ENCODE results near the gene ARHGAP28.

ARHGAP28 gene

DNA sequence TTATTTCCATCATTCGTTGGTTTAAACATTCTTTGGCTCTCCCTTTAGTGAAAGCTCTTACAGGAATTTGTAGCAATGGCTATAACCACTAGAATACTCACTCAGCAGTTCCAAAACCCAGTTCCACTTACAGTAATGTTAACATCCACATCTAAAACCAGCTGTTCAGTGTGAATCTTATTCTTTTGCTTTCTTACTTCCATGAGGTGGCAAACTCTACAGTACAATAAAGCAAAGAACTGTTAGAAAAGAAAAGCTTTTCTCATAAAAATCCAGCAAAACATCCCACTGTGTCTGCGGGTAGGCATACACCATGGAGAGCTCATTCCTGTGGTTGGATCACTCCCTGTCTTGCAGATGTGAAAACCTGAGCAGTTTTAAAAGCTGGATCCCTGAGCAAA, 147.1 kb downstream of the ARHGAP28 start:
- no peak for DNase-seq

DNA sequence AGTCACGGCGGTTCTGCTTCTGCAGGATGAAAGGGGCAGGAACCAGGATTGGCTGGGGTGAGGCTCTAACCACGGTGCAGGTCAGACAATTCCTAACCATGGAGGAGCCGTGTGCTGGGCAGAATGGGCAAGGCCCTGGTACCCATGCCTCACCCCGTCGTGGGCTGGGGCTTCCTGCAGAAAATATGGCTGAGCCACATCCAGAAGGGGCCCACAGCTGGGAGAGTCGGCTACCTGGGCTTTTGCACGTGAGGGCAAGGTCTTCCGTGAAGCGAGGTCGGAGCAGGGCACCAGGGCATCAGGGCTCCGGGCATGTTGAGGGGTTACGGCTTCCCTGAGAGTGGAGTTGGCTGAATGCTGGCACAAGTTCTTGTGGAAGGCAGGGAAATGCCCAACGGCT, 147.8 kb downstream of the ARHGAP28 start:
- no peak for DNase-seq

DNA sequence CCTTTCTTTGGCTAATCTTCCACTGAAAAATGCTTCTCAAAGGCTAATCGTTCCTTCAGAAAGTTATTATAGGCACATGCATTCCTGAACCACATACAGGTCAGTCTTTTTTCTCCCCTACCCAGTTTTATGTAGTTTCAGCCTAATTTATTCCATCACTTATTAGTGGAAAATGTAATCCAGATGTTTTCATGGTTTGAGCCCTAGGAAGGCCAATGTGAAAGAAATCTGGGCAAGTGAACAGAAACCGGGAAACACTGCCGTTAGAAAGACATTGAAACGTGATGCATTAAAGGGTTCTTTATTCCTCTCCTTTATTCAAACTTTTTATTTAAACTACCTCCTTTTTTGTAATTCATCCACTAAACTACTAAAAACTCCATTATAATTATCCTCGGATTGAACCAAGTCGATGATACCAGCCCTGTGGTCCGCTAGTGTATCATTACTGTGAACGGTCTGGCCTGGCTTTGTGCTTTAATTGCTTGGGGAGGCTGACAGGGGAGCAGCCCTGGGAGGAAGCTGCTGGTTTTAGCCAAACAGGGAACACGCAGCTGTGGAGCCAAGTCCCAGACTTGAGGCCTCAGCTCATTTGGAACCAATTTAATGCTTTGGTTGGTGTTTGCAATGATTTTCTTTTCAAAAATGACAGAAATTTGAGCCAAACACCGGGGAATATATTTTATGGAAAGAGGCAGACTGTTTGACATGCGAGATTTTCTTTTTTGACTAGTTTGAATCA, 149.2 kb downstream of the ARHGAP28 start:
- DNase-seq, result no peak

DNA sequence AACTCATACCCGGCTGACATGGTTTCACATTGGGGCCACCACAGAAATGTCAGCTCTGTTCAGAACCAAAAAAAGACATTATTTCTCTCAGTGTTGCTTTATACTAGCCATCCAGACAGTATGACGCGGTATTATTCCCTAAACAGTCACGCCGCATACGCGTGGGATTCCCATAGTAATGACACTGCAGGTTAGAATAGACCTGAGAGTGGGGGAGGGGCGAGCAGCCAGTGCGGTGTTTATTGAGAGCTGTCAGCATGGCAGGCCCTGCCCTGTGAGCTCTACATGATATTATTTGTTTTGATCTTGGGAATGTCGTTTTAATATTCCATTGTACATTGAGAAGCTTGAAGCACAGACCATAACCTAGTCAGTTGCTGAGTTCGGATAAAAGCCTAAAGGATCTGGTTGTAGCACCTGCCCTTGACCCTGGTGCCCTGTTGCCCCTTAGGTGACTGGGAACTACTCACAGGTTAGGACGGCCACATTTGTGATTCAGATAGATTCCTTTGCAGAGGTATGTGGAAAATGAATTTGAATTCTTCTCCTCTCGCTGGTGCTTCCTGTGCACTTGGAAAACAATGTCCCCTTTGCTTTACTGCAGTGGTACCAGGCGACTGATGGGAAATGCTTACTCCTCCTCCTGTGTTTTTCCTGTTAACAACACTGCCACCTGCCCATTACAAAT, 150.1 kb downstream of the ARHGAP28 start:
- no peak for DNase-seq

DNA sequence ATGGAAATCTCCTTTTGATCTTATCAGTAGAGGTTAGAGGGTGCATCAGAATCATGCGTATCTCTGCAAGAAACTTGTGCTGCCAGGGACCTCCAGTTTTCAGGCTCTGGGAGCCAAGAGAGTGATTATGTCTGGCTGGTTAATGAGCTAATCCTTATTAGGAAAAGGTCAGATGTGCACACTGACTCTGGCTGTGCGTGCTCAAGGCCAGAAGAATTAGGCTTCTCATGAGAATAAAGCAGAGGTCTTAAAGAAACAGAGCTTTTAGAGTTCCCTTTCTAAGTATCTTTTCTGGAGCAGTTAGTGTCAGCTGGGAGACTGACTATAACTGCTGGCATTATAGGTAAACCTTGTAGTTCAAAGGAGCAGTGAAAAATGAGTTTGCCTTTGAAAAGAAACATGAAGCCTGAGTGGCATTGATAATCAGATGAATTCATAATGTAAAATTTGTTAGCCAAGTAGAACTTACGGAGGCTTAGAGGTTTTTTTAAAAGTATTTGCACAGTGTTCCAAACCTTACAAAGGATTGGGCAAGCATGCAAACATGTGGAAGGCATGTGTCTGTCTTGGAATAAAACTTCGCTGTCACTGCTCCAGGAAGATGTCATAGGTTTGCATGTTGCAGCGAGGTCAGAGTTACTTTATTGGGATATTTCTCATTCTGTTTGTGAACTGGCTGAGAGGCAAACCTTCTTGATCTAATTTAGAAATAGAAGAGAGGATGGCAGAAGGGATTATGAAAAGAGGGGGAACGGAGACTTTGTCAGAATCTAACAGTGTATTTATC, 151.7 kb downstream of the ARHGAP28 start:
- no peak for DNase-seq

DNA sequence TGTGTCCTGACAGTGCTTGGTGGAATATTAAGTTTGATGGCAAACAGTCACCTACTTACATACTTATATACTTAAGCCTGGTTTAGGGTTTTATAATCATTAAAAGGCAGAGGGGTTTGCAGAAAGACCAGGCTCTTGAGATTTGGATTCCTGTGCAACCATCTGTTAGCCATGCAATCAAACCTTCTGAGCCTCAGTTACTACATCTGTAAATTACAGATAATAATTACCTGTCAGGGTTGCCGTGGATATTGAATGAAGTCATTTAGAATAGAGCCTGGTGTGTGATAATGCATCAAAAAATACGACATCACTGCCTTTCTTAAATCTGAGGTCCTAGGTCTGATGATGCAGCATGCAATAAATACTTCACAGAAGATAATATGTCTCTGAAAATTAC, 152.9 kb downstream of the ARHGAP28 start:
- no peak for DNase-seq

DNA sequence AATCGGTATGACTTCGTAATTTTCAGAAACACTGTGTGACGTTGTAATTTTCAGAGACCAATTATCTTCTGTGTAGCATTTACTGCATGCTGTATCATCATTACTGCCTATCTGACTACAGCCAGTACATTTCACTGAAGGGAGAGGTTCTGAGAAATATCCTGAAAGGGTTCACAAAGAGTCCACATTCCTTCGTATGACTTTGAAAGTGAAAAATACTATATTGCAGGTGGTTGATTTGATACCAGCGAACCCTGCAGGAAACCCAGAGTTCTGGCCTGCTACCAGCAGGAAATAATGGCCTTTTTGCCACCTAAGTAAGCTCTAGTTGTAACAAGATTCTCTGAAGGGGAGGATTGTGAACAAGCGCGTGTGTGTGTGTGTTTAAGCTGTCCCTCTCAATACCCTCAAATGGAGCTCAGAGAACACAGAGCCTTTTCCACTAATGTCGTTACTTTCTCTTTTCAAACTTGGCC, 155.5 kb downstream of the ARHGAP28 start:
- DNase-seq, result no peak

DNA sequence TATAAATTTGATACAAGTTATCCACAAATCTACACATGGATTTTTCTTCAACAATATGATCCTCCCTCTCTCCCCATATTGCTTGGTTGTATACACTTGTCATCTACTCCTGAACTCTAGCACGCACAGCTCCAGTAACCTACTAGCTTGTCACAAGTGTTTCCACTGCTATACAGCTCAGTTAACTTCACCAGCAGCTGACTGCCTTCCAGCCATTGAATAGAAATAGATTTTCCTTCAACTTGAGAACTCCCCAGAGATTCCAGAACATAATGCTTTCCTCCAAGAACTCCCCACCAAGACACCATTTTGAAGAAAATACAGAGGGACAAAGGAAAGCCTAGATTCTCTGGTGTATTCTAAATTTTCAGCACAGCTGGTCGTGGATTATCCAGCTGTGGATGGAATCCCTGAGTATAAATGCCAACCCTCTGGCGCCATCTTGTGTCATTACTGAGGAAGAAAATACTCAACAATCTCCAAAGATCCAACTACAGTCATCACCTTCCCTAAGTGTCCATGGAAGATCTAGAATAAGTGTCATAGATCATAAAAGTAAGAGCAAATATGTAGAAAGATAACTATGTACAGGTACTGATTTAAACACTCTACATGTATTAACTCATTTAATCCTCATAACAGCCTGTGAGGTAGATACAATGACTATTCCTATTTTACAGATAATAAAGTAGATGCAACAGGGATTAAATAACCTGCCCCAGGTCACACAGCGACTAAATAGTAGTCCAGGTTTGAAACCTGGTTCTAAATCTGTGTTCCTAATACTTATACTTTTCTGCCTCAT, 156.7 kb downstream of the ARHGAP28 start:
- DNase-seq, result peak; percentile 71

DNA sequence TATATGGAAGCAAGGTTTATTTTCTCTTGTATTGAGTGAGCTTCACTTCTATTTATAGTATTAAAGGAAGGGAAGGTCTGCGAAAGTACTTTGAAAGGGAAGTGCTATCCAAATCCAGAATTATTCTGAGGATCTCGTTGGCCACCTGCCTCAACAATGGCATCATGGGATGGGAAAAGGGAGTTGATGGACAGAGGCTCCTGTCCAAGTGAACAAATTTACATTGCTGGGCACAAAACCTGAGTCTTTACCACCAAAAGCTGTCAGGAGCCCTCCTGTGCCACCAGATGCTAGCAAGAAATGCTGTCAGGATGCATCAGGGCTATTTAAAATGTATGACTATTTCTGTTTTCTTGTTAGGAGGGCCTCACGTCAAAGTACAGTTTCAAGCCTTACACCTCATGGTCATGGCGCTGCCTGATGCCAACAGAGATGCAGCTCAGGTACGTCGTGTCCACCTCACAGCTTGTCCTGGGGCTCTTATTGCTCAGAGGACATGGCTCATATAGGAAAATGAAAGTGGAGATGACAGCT, 157.3 kb downstream of the ARHGAP28 start:
- no peak for DNase-seq

DNA sequence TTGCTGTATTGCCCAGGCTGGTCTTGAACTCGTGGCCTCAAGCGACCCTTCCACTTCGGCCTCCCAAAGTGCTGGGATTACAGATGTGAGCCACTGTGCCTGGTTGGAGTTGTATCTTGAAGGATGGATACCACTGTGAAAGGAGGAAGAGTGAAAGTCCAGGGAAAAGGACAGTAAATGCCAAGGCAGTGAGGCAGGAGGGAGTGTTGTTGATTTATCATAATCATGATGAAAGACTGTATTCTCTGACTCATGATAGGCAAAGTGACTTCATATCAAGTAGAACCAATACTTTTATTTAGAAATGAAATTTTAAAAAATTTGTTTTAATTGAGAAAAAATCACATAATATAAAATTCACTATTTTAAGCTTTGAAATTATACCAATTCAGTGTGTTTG, 162.3 kb downstream of the ARHGAP28 start:
- no peak for DNase-seq

DNA sequence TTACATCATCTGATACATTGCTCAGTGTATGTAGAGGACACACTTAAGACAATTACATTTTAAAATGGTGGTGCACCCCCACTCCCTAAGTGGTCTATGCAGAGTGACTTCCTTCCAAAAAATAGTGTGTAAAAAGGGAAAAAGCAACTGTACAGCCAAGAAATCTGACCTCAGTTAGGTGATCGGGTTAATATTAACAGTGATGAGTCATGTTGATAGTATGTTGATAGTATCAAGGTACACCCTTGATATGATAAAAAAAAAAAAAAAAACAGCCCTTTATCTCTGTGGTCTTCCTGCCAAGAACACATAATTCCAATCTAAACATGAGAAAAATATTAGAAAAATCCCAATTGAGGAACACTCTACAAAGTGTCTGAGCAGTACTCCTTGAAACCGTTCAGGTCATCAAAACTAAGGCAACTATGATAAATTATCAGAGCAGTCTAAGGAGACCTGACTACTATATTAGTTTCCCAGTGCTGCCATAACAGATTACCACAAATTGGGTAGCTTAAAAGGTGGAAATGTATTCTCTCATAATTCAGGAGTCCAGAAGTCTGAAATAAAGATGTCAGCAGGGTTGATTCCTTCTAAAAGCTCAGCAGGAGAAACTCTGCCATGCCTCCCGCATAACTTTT, 171.9 kb downstream of the ARHGAP28 start:
- DNase-seq, result no peak

DNA sequence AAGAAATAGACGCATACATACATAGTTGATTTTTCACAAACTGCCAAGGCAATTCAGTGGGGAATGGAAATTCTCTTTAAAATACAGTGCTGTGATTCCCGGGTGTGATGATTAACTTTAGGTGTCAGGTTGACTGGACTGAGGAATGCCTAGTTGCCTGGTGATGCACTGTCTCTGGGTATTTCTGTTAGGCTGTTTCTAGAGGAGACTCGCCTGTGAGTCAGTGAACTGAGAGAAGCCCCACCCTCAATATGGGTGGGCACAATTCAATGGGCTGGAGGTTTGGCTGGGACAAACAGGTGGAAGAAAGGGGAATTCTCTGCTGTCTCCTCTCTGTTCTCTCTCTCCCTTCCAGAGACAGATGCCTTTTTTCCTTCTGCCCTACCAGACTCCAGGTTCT, 187.6 kb downstream of the ARHGAP28 start:
- DNase-seq, result no peak

DNA sequence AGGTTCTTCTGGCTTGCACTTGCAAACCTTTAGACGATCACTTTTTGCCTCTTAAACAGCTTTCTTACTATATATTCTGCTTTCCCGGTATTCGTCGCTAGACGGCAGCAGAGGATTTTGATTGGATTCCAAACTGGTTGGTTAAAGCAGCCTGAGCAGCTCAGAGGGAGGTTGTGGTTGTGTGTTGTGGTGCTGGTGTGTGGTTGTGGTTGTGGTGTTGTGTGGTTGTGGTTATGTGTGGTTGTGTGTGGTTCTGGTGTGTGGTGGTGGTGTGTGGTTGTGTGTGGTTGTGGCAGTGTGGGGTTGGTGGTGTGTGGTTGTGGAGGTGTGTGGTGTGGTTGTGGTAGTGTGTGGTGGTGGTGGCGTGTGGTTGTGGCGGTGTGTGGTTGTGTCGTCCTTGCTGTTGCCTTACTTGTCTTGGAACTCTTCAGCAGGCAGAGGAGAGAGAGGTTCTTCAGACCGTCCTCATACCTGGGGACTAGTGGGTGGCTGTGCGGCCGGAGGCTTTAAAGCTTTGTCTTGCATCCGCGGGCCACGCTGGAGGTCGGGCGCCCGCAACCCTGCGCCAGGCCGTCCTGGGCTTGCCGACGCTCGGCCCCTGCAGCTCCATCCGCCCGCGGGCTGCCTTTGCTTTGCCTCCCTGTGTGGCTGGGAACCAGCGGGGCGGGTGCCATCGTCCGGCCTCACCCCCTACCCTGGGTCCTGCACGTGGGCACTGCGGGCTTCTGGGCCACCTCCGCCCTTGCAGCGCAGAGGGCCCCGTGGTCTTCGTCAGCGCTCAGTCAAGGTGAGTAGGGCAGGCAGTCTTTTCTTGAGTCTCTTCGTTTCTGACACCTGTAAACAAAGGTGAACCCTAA, 190.8 kb downstream of the ARHGAP28 start:
- DNase-seq, result peak; percentile 32

DNA sequence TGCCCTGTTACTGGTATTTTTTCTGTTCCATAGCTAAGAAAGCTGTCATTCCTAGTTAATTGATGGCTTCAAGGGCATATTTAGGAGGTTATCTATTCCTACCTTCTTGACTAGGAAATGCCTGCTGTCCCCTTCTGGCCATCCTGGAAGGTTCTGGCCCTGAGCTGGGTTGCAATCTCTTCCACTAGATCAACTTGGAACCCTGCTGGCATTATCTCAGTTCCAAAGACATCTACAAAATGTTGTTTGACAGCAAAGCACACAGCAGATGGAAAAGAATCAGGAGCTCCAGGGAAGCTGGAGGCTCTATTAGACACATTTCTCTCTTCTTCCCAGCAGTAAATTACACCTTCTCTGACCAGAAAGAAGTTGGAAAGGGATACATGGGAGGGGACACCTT, 192.1 kb downstream of the ARHGAP28 start:
- no peak for DNase-seq

DNA sequence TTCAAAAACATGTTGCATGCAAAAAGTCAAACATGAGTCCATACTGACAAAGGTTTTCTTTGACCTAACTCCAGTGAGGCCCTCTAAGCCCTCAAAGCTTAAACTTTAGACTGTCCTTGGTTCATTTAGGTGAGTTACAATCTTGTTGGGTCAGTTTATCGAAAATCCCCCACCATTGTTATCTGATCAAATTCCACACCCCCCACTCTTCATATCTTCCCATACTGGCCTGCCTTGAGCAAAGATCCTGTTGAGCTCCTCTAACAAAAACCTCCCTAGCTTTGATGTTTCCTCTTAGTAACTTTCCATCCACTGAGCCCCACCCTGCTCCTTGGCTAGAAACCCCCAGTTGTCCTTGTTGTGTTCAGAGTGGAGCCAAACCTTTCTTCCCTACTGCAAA, 193.7 kb downstream of the ARHGAP28 start:
- no peak for DNase-seq

DNA sequence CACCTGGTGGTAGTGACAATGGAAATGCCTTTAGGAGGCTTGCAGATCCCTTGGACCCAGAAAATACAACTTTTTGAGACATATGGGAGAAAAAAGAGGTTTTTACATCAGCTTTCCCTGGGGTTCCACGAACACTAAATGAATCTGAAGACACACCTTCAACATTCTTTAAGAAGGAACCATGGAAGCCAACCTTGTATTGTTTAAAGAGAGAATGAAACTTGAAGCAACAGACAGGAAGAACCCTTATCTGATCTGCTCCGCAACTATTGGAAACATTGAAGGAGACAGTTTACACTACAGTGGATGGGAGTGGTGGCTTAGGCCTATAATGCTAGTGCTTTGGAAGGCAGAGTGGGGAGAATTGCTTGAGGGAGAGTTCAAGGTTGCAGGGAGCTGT, 197.6 kb downstream of the ARHGAP28 start:
- DNase-seq, result no peak

DNA sequence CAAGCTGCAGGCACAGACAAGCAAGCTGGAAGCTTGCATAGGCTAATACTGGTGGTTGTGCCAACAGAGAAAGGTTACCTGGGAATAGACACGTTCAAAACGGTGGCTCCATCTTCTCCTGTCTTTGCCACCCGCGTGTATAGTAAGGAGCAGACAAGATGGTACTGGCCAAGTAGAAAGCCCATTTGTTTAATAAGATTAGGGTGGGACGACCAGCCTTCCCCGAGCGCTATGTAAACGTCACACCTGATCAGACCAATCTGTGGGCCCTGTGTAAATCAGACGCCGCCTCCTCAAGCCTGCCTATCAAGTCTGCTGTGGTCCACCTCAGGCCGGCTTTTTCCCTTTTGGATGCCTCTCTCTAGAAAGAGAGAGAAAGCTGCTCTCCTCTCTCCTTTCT, 198.8 kb downstream of the ARHGAP28 start:
- no peak for DNase-seq

DNA sequence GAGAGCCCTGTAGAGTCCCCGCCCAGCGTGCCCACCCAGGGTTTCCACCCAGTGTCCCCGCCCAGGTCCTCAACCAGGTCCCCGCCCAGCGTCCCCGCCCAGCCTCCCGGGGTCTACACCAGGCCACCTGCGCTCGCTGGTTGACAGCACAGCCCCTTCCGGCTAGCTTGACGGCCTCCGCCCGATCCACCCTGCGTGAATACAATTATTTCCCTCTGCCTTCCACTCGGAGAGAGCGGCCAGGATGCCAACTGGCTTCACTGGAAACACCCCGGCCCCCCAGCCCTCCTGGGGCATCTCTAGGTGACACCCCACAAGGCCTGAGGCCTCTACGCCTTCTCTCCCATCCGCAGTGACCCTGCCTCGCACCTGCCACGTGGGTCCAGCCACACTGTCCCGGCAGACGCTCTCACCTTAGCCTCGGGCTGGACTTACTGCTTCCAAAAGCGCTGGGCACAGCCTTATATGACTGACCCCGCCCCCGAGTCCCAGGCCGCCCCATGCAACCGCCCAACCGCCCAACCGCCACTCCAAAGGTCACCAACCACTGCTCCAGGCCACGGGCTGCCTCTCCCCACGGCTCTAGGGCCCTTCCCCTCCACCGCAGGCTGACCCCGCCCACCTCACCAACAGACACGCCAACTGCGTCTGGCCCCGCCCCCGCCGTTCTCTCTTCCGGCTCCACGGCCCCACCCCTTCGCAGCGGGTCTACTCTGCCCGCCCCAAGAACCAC, 200.0 kb downstream of the ARHGAP28 start:
- DNase-seq, result no peak

DNA sequence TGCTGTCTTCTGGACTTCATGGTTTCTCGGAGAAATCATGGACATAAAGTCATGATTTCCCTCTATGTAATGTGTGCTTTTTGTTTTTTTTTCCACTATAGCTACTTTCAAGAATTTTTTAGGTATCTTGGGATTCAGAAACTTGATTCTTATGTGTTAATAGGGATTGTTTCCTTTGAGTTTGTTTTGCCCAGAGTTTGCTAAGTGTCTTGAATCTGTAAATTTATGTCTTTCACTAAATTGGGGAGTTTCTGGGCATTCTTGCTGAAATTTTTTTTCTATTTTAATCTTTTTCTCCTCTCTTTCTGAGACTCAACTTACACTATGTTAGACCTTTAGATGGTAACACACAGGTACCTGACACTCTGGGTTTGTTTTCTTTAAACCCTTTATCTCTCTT, 205.3 kb downstream of the ARHGAP28 start:
- no peak for DNase-seq

DNA sequence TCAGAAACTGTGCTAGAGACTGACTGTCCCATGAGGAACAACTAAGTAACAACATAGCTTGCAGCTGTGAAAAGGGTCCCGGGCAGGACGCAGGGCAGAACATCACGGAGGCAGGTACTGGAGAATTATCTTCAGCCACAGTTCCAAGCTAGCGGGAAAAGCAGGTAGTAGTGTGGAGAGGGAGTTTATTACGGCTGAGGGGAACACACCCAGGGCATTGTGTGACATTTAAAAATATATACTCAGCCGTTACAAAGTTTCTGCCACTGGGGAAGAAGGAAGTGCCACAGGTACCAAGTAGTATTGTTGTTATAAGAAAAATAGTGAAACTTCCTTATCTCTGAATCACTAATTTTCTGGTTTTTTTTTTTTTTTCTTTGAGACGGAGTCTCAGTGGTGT, 208.5 kb downstream of the ARHGAP28 start:
- no peak for DNase-seq
